ENCODE data around the gene ZBTB20.
"Not testable (repeated sequence)": the region's sequence is repeated elsewhere in the genome, so short reads cannot be mapped to it uniquely, and the experiment has no call there.

ZBTB20 gene

DNA sequence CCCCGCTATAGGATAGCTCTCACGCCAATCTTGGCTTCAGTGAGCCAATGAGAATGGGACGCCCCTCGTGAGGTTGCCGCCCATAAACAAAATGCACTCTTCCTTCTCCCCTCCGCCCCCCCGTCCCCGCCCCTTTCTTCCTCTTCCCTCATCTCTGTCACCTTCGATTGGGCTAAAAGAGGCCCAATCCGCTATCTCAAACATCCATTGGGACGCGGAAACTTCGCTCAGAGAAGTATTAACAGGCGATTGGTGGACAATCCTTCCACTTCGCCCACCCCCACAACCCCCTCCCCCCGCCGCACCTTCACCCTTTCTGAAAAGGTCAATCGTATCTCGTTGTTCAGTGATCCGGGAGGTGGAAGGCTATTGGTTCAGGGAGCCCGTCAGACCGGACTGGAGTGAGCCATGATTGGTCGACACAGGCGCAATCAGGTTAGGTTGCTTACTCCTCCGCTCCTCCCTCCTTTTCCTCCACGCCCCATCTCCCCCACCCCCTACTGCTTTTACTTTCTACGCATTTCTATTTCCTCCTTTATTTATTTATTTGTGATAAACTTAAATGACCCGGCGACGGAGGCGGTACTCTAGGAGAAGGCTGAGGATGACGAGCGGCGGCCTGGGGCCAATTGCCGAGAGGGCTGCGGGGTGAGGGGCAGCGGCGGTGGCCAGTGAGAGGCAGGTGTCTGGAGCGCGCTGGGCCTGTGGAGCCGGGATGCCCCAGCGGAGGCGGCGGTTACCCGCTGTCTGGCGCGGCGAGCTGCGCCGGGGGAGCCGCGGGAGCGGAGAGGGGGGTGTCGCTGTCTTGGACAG is 447 bp upstream of the ZBTB20 start:
- peak; percentile 100 for DNase-seq (ENCODE audit: low read depth)

GRCh38 chr3:115146032-115146417 is 1.1 kb downstream of the ZBTB20 start:
- DNase-seq (ENCODE audit: low read depth) = peak; percentile 49

- DNase-seq (ENCODE audit: low read depth) = no peak
Observed at GRCh38 chr3:115141033-115141757, 5.9 kb downstream of the ZBTB20 start.

GRCh38 chr3:115139072-115139471 is 8.0 kb downstream of the ZBTB20 start:
- DNase-seq (ENCODE audit: low read depth) = no peak

GRCh38 chr3:115134648-115135347 is 12.3 kb downstream of the ZBTB20 start:
- no peak for DNase-seq (ENCODE audit: low read depth)

DNA sequence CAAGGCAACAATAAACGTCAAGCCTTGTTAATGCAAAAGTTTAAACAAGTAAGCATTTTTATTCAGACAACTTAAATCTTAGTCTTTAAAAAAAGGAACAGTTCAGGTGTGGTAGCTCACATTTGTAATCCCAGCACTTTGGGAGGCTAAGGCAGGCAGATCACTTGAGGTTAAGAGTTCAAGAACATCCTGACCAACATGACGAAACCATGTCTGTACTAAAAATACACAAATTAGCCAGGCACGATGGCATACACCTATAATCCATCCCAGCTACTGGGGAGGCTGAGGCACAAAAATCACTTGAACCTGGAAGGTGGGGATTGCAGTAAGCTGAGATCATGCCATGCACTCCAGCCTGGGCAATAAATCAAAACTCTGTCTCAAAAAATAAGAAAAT is 19.9 kb downstream of the ZBTB20 start:
- DNase-seq (ENCODE audit: low read depth) = no peak

GRCh38 chr3:115120597-115120996 is 26.5 kb downstream of the ZBTB20 start:
- DNase-seq (ENCODE audit: low read depth) = no peak

DNA sequence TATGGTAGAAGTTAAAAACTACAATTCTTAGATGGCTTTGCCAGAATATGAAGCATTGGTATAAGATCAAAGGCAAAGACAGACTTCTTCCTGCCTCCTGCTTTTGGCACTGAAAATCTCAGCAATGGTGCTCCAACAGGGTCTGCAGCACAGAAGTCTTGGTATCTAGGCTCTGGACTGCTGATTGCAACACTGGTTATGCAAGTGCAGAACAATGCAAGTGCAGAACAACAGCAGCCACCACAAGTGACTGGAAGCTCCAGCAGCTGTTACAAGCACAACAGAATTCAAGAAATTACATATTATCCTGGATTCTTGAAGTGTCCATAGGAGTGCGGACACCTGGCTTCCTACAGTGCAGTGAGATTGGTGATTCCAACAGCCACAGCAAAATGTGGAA is 33.7 kb downstream of the ZBTB20 start:
- DNase-seq (ENCODE audit: low read depth) = no peak

GRCh38 chr3:115111632-115112031 is 35.5 kb downstream of the ZBTB20 start:
- DNase-seq (ENCODE audit: low read depth) = no peak

- no peak for DNase-seq (ENCODE audit: low read depth)
Observed at GRCh38 chr3:115110830-115111229, 36.3 kb downstream of the ZBTB20 start.

DNA sequence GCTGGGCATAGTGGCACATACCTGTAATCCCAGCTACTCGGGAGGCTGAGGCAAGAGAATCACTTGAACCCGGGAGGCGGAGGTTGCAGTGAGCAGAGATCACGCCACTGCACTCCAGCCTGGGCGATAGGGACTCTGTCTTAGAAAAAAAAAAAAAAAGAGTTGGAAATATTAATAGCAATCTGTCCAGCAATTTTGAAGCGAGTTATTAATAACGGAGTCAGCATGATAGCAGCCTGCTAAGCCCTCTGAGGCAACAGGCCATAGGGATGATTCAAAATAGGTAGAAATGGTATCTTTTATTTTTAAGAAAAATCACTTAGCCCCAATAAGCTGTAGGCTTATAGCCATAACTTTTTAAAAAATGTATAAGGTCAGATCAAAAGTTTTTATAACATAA is 37.0 kb downstream of the ZBTB20 start:
- not testable (repeated sequence) for DNase-seq (ENCODE audit: low read depth)

DNA sequence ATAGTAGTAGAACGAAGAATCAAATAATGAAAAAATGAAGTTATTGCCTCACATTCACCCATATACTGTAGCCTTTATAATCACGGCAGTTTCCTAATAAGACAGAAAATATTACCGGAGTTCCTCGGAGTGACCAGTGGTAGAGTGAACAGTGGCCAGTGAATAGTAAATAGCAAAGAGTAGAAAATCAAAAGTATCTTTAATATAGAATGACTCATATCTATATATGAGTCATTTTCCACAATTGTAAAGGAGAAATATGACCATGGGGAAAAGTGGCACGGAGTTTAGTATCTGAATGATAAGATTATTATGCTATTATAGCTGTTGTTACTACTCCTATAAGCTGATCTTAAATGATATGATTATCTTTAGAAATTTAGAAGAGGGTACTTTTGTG is 38.5 kb downstream of the ZBTB20 start:
- no peak for DNase-seq (ENCODE audit: low read depth)

DNA sequence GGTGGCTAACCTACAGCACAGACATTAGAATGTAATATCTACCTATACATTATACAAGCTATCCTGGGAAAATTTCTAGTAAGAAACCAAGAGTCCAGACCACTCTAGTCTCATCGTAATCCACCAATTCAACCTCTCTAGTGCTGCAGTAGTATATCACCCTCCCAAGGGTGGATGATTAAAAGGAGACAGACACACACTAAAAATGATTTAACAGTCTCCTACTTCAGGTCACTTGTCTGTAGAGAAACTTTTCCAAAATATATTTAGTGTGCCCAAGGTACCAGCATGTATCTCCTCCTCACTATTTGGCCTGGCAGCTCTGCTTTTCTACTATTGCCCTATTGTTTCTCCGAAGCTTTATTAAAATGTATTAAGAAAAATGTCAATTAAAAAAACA is 45.0 kb downstream of the ZBTB20 start:
- DNase-seq (ENCODE audit: low read depth) = no peak

- no peak for DNase-seq (ENCODE audit: low read depth)
Observed at GRCh38 chr3:115100806-115101205, 46.3 kb downstream of the ZBTB20 start.

GRCh38 chr3:115099986-115100571 is 47.0 kb downstream of the ZBTB20 start:
- no peak for DNase-seq (ENCODE audit: low read depth)

DNA sequence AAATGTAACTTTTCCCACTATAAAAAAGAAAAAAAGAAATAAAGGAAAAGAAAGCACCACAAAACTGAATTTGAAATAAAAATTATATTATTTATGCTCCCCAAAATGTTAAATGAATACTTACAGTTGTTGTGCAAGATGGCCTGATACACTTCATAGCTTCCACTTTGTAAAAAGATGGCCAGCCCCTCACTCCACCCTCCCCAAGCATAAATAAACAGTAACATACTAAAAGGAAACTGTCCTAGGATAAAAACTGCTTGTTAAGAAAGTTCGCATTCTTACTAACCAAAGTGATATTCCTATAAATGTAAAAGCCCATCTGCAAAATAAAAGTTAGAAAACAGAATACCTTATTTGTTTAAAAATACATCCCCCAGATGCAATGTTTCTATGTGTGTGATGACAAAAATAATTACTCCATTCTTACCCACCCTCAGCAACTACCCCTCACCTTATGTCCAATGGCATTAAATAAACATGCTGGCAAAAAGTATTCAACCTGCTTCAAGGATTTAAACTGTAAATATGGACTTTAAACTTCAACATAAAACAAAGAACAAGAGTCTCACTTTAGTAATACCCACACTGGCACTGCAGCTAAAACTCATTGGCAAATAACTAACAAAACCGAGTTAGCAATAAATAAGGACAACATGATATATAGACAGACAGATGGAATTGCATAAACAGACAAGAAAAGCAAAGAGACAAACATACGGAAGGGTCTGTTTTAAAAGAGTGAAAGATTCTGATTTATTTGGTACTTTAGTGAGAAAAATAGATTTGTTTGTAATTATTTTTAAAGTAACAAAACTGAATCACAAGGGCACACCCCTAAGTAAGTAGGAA is 47.7 kb downstream of the ZBTB20 start:
- no peak for DNase-seq (ENCODE audit: low read depth)

DNA sequence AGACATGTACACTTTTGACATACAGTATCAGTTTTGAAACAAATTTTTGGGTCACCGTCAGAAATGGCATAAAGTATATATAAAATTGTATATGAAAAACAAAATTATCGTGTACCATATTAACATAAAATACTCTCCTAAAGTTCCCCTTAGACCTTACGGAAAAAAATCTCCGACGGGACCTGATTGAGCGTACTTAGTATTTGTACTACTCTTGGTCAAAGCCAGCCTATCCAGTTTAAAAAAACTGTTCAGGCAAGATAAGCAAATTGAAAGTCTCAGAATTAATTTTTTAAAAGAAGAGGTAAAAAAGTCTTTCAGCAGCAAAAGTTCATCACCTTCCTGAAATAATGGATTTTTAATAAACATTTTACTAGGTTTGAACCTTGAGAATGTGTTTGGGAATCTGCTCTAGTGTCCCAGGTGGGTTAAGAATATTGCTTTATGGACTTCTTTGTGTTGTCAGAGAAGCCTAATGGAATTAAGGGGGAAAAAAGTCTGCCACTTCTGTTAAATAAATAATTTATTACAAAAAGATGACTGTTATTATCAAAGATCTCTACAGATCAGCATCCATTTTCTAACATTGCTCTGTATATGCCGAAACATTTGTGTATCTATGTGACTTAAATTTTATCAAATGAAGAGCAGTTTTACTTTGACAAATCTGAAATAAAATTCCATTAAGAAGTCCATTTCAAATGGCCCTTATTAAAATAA is 48.6 kb downstream of the ZBTB20 start:
- no peak for DNase-seq (ENCODE audit: low read depth)

DNA sequence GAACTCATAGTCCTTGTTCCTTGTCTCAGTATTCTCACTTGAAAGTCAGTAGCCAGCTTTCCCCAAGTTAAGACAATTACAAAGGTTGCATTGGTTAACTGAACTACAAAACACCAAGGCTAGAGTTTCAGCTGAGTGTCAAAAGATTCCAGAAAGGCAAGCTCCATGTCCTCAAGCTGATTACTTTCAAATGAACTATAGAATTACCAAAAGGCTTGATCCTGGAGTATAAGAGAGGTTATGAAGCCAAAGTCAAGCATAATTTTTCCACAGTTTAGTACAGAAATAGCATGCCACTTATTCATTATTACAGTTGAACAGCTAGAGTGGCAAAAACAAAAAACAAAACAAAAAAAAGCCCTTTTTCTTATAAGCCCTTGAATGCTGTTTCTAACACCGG is 51.9 kb downstream of the ZBTB20 start:
- no peak for DNase-seq (ENCODE audit: low read depth)

DNA sequence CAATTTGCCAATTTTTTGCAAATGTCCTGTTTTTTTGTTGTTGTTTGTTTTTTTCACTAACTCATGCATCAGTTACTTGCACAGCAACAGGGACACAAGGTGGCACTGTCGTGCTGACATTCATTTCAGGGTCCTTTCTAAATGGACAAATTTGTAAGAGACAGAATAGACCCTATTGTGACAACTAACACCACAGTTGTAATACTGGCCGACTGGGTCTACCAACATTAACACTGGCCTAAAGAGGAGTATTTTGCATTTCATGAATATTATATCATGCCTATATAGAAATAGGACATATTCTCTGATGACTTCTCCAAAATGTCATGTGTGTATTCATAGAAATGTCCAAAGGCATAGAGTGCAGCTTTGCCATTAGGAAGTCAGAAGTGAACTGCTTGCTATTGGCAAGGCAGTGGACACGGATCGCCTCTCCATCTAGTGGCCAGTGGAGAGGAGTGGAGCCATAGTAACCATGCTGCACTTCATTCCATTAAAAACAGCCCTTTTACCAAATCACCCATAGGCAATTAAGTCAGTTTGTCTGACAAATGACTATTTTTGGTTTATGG is 54.8 kb downstream of the ZBTB20 start:
- no peak for DNase-seq (ENCODE audit: low read depth)

DNA sequence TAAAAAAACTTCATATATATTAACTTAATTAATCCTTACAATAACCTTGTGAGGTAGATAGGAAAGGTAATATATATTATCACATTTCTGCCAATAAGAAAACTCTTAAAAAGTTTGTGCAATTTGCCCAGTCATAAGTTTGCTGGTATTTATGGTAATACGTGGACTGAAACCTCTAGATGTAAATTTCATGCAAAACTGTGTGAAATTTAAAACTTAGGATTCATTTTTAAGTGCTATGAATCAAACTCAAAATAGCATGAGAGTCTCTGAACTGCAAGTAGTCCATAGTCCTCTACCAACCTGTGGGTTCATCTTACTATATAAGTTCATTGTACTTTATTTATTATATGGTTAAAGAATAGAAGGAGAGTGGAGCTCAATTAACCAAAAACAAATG is 56.4 kb downstream of the ZBTB20 start:
- DNase-seq (ENCODE audit: low read depth) = no peak

- no peak for DNase-seq (ENCODE audit: low read depth)
Observed at GRCh38 chr3:115089481-115089880, 57.6 kb downstream of the ZBTB20 start.
